OCI-LY1 (cell line): ENCODE data around the gene TMOD2.

Experiments used
- CTCF ChIP-seq: fragments of 200-600 bp; sonication (generic), shearing (Covaris generic); IDR thresholded peaks from 2 replicates; pipeline ENCODE4 v1.5.1; 2017; ENCODE audit warnings: mild to moderate bottlenecking, antibody characterized with exemption, low read length, moderate library complexity, mixed read lengths
- EZH2 ChIP-seq: fragments of 200-600 bp; sonication (generic), shearing (Covaris generic); IDR thresholded peaks from 2 replicates; pipeline ENCODE4 v1.8.0; 2017; ENCODE audit warnings: borderline replicate concordance, mixed run types, mild to moderate bottlenecking, antibody characterized with exemption, low read length, moderate library complexity, mixed read lengths

GRCh38 chr15:51781506-51781905 is 30.1 kb downstream of the TMOD2 start:
- TF ChIP-seq CTCF = no peak
- no peak for TF ChIP-seq EZH2
